ENCODE data around the gene AIFM3.
"Not testable (repeated sequence)": the region's sequence is repeated elsewhere in the genome, so short reads cannot be mapped to it uniquely, and the experiment has no call there.

The AIFM3 gene

GRCh38 chr22:20992056-20992442 is 25.0 kb downstream of the AIFM3 start:
- DNase-seq (no peak), ATAC-seq (no peak)

- ATAC-seq, result no peak
- DNase-seq, result no peak
Observed at GRCh38 chr22:20992456-20993303, 25.6 kb downstream of the AIFM3 start.

GRCh38 chr22:20993304-20994127 is 26.5 kb downstream of the AIFM3 start:
- ATAC-seq (no peak), DNase-seq (no peak)

- DNase-seq (no peak), ATAC-seq (no peak)
Observed at GRCh38 chr22:20994128-20994901, 27.3 kb downstream of the AIFM3 start.

- no peak for DNase-seq
- no peak for ATAC-seq
Observed at GRCh38 chr22:20994902-20995241, 27.8 kb downstream of the AIFM3 start.

GRCh38 chr22:20995329-20996030 is 28.4 kb downstream of the AIFM3 start:
- ATAC-seq, result no peak
- DNase-seq, result no peak

- no peak for DNase-seq
Observed at GRCh38 chr22:20996031-20996410, 29.0 kb downstream of the AIFM3 start.

GRCh38 chr22:20996598-20997535 is 29.8 kb downstream of the AIFM3 start:
- no peak for ATAC-seq
- no peak for DNase-seq

More at GRCh38 chr22:20996031-20996410, 29.0 kb downstream of the AIFM3 start:
- ATAC-seq, result no peak

- ATAC-seq (no peak), DNase-seq (no peak)
Observed at GRCh38 chr22:20997536-20998257, 30.6 kb downstream of the AIFM3 start.

GRCh38 chr22:20998411-20999336 is 31.6 kb downstream of the AIFM3 start:
- no peak for DNase-seq

GRCh38 chr22:20999350-21000206 is 32.5 kb downstream of the AIFM3 start:
- no peak for ATAC-seq
- no peak for DNase-seq

More at GRCh38 chr22:20998411-20999336, 31.6 kb downstream of the AIFM3 start:
- no peak for ATAC-seq

GRCh38 chr22:21000207-21000986 is 33.3 kb downstream of the AIFM3 start:
- ATAC-seq (no peak), DNase-seq (no peak)

- DNase-seq (no peak), ATAC-seq (no peak)
Observed at GRCh38 chr22:21000987-21001600, 34.0 kb downstream of the AIFM3 start.

- peak; percentile 93 for ATAC-seq
- peak; percentile 97 for DNase-seq
Observed at GRCh38 chr22:21001601-21002325, 34.7 kb downstream of the AIFM3 start, which contains the start of gene THAP7. TSS of gene THAP7 (minus strand) at chr22:21002118. CDS start at chr22:21001911, 207 bp downstream.

- ATAC-seq, result no peak
- DNase-seq, result no peak
Observed at GRCh38 chr22:21003782-21004181, 36.7 kb downstream of the AIFM3 start.

GRCh38 chr22:21009208-21009607 is 42.2 kb downstream of the AIFM3 start:
- ATAC-seq, DNase-seq: not testable (repeated sequence)

Measured in stimulated activated naive CD8-positive, alpha-beta T cell treated with anti-CD3 and anti-CD28 coated beads, Interleukin-15, Interleukin-2, amounts not matched to agents 100 U/mL and 50 U/mL, for 24 hours (primary cell).